Neural cell (in vitro differentiated cells): ENCODE data around the gene SIK3. TPM values are rescaled to one million over a fixed set of nuclear protein-coding genes. Genes with fewer than 3 reads are reported as not detected.

Experiments
- H2AFZ ChIP-seq: fragments of 200-600, 300-800 bp; sonication (generic), shearing (Covaris generic); 2 replicates; pipeline ENCODE4 v1.6.0; 2014; ENCODE audit warnings: low read depth, mild to moderate bottlenecking, antibody characterized with exemption, low read length, moderate library complexity
- H3F3A ChIP-seq: fragments of 200-600 bp; shearing (Covaris generic); 2 replicates; pipeline ENCODE4 v1.6.1; 2016; ENCODE audit warnings: mild to moderate bottlenecking, moderate library complexity, mixed read lengths, antibody characterized with exemption, low read length; ENCODE audit not compliant: insufficient read depth, poor library complexity, severe bottlenecking
- H3K27ac ChIP-seq: fragments of 200-600, 300-800 bp; sonication (generic), shearing (Covaris generic); 2 replicates; pipeline ENCODE4 v1.5.1; 2014; ENCODE audit warnings: mild to moderate bottlenecking, low read length, moderate library complexity
- H3K27me3 ChIP-seq: fragments of 300-800, 200-600 bp; sonication (generic), shearing (Covaris generic); 2 replicates; pipeline ENCODE4 v1.6.0; 2014; ENCODE audit warnings: mild to moderate bottlenecking, low read depth, low read length, moderate library complexity; ENCODE audit not compliant: insufficient read depth
- H3K36me3 ChIP-seq: fragments of 300-800, 200-600 bp; sonication (generic), shearing (Covaris generic); 2 replicates; pipeline ENCODE4 v1.5.1; 2014; ENCODE audit warnings: mild to moderate bottlenecking, antibody characterized with exemption, low read length, moderate library complexity; ENCODE audit not compliant: insufficient read depth
- H3K4me2 ChIP-seq: fragments of 300-800, 200-600 bp; sonication (generic), shearing (Covaris generic); 2 replicates; pipeline ENCODE4 v1.6.0; 2014; ENCODE audit warnings: mild to moderate bottlenecking, low read length
- H3K4me3 ChIP-seq: fragments of 300-800, 200-600 bp; sonication (generic), shearing (Covaris generic); 2 replicates; pipeline ENCODE4 v1.5.1; 2014; ENCODE audit warnings: mild to moderate bottlenecking, low read length, moderate library complexity
- H3K79me2 ChIP-seq: fragments of 200-600 bp; shearing (Covaris generic); replicated peaks from 2 replicates; pipeline ENCODE4 v1.6.0; 2014; ENCODE audit warnings: mild to moderate bottlenecking, low read length, moderate library complexity; ENCODE audit not compliant: insufficient read depth
- H3K9ac ChIP-seq: fragments of 300-800, 200-600 bp; sonication (generic), shearing (Covaris generic); 2 replicates; pipeline ENCODE4 v1.6.1; 2016; ENCODE audit warnings: mild to moderate bottlenecking, low read length, mixed read lengths
- H3K9me2 ChIP-seq: fragments of 200-600 bp; shearing (Covaris generic); 2 replicates; pipeline ENCODE4 v1.6.1; 2016; ENCODE audit warnings: mild to moderate bottlenecking, low read length, mixed read lengths; ENCODE audit not compliant: insufficient read depth
- H3K9me3 ChIP-seq: fragments of 200-600, 300-800 bp; sonication (generic), shearing (Covaris generic); 2 replicates; pipeline ENCODE4 v1.6.1; 2016; ENCODE audit warnings: mild to moderate bottlenecking, mixed run types, low read length, moderate library complexity, mixed read lengths
- H4K20me1 ChIP-seq: fragments of 200-600 bp; shearing (Covaris generic); 2 replicates; pipeline ENCODE4 v1.6.1; 2016; ENCODE audit warnings: mild to moderate bottlenecking, mixed run types; ENCODE audit not compliant: insufficient read depth
- CTCF ChIP-seq: fragments of 450-650 bp; IDR thresholded peaks from 2 replicates; pipeline ENCODE4 v1.5.1; 2014; ENCODE audit warnings: antibody characterized with exemption, mild to moderate bottlenecking, moderate library complexity; ENCODE audit not compliant: poor library complexity, severe bottlenecking
- EP300 ChIP-seq: fragments of 450-650 bp; conservative IDR thresholded peaks from 2 replicates; pipeline ENCODE4 v1.6.1; 2014; ENCODE audit warnings: antibody characterized with exemption, mild to moderate bottlenecking, moderate library complexity; ENCODE audit not compliant: poor library complexity, severe bottlenecking
- EZH2 ChIP-seq: fragments of 200-600, 300-800 bp; shearing (Covaris generic), sonication (generic); IDR thresholded peaks from 2 replicates; pipeline ENCODE4 v1.6.1; 2014; ENCODE audit warnings: antibody characterized with exemption, low read length, borderline replicate concordance, mild to moderate bottlenecking; ENCODE audit not compliant: insufficient read depth, poor library complexity, severe bottlenecking
- MXI1 ChIP-seq: fragments of 450-650 bp; conservative IDR thresholded peaks from 2 replicates; pipeline ENCODE4 v1.6.1; 2014; ENCODE audit warnings: antibody characterized with exemption, mild to moderate bottlenecking; ENCODE audit not compliant: poor library complexity, severe bottlenecking
- POLR2AphosphoS5 ChIP-seq: IDR thresholded peaks from 2 replicates; pipeline ENCODE4 v1.6.1; 2012
- RAD21 ChIP-seq: fragments of 450-650 bp; conservative IDR thresholded peaks from 2 replicates; pipeline ENCODE4 v1.6.1; 2014; ENCODE audit warnings: antibody characterized with exemption, mild to moderate bottlenecking, moderate library complexity
- SMC3 ChIP-seq: fragments of 450-650 bp; conservative IDR thresholded peaks from 2 replicates; pipeline ENCODE4 v1.6.1; 2014; ENCODE audit warnings: antibody characterized with exemption, mild to moderate bottlenecking, moderate library complexity; ENCODE audit not compliant: poor library complexity
- TAF1 ChIP-seq: IDR thresholded peaks from 2 replicates; pipeline ENCODE4 v1.6.1; 2012; ENCODE audit warnings: low read depth
- polyA plus RNA-seq: library from polyadenylated mRNA; depleted of rRNA; stranded (reverse); fragments of >200 nt; gene quantifications from 2 replicates; pipeline ENCODE4 v1.2.3, GENCODE V29; 2014
- TF ChIP-seq, protein P1 (sequence below): IDR thresholded peaks from 2 replicates; pipeline ENCODE4 v1.6.1; 2012; ENCODE audit warnings: borderline replicate concordance

SIK3 gene
- polyA plus RNA-seq, 1 donor from 2014 or later, result 11.2 TPM

GRCh38 chr11:117083011-117083935 lies 15.0 kb downstream of the SIK3 start:
- Histone ChIP-seq H3K27me3 (no peaks in the 10 kb centered on the region), H3K9ac (no peak overlapping the region), H3K9me2 (no peaks in the 10 kb centered on the region), H2AFZ (no peak overlapping the region), H3K4me3 (no peak overlapping the region), H3F3A (no peaks in the 10 kb centered on the region), H3K36me3 (no peaks in the 10 kb centered on the region), H4K20me1 (no peaks in the 10 kb centered on the region), H3K4me2 (no peak overlapping the region), H3K79me2 (peaks cover 58% of the 10 kb centered on the region), H3K27ac (no peak overlapping the region), H3K9me3 (no peaks in the 10 kb centered on the region)
- TF ChIP-seq POLR2AphosphoS5, result no peak
- no peak for TF ChIP-seq SMC3
- TF ChIP-seq EP300, result no peak
- TF ChIP-seq EZH2, result no peak
- TF ChIP-seq CTCF, result no peak
- no peak for TF ChIP-seq TAF1
- no peak for TF ChIP-seq MXI1
- no peak for TF ChIP-seq RAD21
- TF ChIP-seq, protein P1, sequence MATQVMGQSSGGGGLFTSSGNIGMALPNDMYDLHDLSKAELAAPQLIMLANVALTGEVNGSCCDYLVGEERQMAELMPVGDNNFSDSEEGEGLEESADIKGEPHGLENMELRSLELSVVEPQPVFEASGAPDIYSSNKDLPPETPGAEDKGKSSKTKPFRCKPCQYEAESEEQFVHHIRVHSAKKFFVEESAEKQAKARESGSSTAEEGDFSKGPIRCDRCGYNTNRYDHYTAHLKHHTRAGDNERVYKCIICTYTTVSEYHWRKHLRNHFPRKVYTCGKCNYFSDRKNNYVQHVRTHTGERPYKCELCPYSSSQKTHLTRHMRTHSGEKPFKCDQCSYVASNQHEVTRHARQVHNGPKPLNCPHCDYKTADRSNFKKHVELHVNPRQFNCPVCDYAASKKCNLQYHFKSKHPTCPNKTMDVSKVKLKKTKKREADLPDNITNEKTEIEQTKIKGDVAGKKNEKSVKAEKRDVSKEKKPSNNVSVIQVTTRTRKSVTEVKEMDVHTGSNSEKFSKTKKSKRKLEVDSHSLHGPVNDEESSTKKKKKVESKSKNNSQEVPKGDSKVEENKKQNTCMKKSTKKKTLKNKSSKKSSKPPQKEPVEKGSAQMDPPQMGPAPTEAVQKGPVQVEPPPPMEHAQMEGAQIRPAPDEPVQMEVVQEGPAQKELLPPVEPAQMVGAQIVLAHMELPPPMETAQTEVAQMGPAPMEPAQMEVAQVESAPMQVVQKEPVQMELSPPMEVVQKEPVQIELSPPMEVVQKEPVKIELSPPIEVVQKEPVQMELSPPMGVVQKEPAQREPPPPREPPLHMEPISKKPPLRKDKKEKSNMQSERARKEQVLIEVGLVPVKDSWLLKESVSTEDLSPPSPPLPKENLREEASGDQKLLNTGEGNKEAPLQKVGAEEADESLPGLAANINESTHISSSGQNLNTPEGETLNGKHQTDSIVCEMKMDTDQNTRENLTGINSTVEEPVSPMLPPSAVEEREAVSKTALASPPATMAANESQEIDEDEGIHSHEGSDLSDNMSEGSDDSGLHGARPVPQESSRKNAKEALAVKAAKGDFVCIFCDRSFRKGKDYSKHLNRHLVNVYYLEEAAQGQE, result no peak

DNA sequence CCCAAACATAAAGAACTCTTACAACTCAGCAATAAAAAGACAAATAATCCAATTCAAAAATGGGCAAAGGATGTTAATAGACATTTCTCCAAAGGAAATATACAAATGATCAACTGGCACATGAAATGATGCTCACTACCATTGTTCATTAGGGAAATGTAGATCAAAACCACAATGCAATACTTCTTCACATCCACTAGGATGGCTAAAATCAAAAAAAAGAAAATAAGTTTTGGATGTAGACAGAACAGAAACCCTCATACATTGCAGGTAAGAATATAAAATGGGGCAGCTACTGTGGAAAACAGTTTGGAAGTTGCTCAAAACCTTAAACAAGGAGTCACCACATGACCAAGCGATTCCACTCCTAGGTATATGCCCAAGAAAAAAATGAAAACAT lies 16.3 kb downstream of the SIK3 start:
- H3K9ac ChIP-seq, result no peak overlapping the region
- no peaks in the 10 kb centered on the region for H3K9me2 ChIP-seq
- H2AFZ ChIP-seq, result no peak overlapping the region
- H3K27ac ChIP-seq, result no peak overlapping the region
- no peak overlapping the region for H3K4me3 ChIP-seq
- no peaks in the 10 kb centered on the region for H3K27me3 ChIP-seq
- no peaks in the 10 kb centered on the region for H3F3A ChIP-seq
- peaks cover 52% of the 10 kb centered on the region for H3K79me2 ChIP-seq
- no peak for TF ChIP-seq EP300
- TF ChIP-seq, protein P1, result no peak
- no peak for TF ChIP-seq CTCF
- no peak for TF ChIP-seq EZH2
- no peak for TF ChIP-seq POLR2AphosphoS5
- no peak for TF ChIP-seq MXI1
- no peak overlapping the region for H3K4me2 ChIP-seq
- H3K36me3 ChIP-seq, result no peaks in the 10 kb centered on the region
- no peaks in the 10 kb centered on the region for H3K9me3 ChIP-seq
- H4K20me1 ChIP-seq, result no peaks in the 10 kb centered on the region
